Measurements from ENCODE around the gene ATN1.
"Not testable (repeated sequence)": the region's sequence is repeated elsewhere in the genome, so short reads cannot be mapped to it uniquely, and the experiment has no call there.

Gene ATN1

GRCh38 chr12:6904280-6905276 is 23.2 kb upstream of the ATN1 start, which contains the start of gene LRRC23:
LRRC23 (plus strand) TSS chr12:6904822; CDS start chr12:6905634, 812 bp downstream.
- peak; percentile 84 for FAIRE-seq
- peak; percentile 79 for DNase-seq (ENCODE audit: low spot score)

DNA sequence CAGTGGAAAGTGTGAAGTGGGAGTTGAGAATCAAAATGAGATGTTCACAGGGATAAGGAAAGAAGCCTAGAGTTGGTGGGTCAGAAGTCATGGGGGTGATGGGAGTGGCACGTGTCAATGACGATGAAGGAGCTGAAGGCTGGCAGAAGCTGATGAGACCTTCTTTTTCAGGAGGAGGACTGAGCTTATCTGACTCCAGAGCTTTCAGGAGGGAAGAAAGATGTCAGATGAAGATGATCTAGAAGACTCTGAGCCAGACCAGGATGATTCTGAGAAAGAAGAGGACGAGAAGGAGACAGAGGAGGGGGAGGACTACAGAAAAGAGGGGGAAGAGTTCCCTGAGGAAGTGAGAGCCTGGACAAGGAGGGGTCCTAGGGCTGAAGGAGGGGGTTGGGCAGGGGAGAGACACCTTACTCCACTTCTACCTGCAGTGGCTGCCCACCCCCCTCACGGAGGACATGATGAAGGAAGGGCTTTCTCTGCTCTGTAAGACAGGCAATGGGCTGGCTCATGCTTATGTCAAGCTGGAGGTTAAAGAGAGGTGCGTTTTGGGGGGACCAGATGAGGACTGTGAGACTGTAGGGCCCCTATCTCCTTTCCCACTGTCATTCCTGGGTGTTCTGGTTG is 22.2 kb upstream of the ATN1 start:
- FAIRE-seq = no peak
- DNase-seq (ENCODE audit: low spot score) = no peak

GRCh38 chr12:6908141-6908540 is 19.6 kb upstream of the ATN1 start:
- not testable (repeated sequence) for DNase-seq (ENCODE audit: low spot score); FAIRE-seq

DNA sequence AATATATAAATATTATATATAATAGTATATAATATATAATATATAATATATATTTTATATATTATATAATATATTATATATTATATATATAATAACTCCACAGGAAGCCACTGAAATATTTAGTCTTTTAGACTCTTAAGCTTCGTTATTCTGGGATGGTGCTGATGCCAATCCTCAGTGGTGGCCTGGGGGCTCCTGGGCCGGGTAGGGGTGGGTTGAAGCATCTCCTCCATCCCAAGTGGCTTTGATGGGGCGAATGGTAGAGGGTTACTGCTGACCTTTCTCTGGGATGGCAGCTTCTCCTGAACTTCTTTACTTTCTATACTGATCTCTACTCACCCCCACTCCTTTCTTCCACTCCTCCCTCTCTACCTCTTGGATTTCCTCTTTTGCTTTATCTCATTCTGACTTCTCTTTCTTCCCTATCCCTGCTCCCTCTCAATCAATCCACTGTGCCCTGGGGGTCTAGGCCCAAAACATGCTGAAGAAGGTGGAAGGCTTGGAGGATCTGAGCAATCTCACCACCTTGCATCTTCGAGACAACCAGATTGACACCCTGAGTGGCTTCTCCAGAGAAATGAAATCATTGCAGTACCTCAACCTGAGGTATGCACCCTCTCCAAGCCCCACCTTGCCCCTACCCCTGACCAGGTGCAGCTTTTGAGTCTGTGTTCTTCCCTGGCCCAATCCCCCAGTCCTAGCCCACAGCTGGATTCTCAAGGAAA is 18.2 kb upstream of the ATN1 start:
- no peak for DNase-seq (ENCODE audit: low spot score)
- FAIRE-seq = no peak

- DNase-seq (ENCODE audit: low spot score) = no peak
- no peak for FAIRE-seq
Observed at GRCh38 chr12:6912164-6912935, 15.4 kb upstream of the ATN1 start.

- no peak for FAIRE-seq
Observed at GRCh38 chr12:6914246-6914946, 13.4 kb upstream of the ATN1 start, which contains the start of gene ENO2. ENO2 (plus strand) TSS chr12:6914580; CDS start chr12:6915833, 1,253 bp downstream.

GRCh38 chr12:6914947-6915788 is 12.6 kb upstream of the ATN1 start:
- no peak for DNase-seq (ENCODE audit: low spot score)
- no peak for FAIRE-seq

More at GRCh38 chr12:6914246-6914946, 13.4 kb upstream of the ATN1 start, which contains the start of gene ENO2:
- DNase-seq (ENCODE audit: low spot score) = peak; percentile 16

- DNase-seq (ENCODE audit: low spot score) (no peak), FAIRE-seq (no peak)
Observed at GRCh38 chr12:6915789-6916285, 11.9 kb upstream of the ATN1 start.

- DNase-seq (ENCODE audit: low spot score) = no peak
- FAIRE-seq = no peak
Observed at GRCh38 chr12:6916426-6917200, 11.1 kb upstream of the ATN1 start.

GRCh38 chr12:6917491-6918231 is 10.1 kb upstream of the ATN1 start:
- FAIRE-seq (no peak), DNase-seq (ENCODE audit: low spot score) (peak; percentile 50)

GRCh38 chr12:6919588-6919987 is 8.2 kb upstream of the ATN1 start:
- FAIRE-seq (no peak), DNase-seq (ENCODE audit: low spot score) (no peak)

- no peak for DNase-seq (ENCODE audit: low spot score)
- no peak for FAIRE-seq
Observed at GRCh38 chr12:6921539-6921938, 6.2 kb upstream of the ATN1 start.

GRCh38 chr12:6921996-6922946 is 5.5 kb upstream of the ATN1 start:
- DNase-seq (ENCODE audit: low spot score) = no peak
- no peak for FAIRE-seq

- no peak for FAIRE-seq
- DNase-seq (ENCODE audit: low spot score) = no peak
Observed at GRCh38 chr12:6923003-6923732, 4.6 kb upstream of the ATN1 start.

DNA sequence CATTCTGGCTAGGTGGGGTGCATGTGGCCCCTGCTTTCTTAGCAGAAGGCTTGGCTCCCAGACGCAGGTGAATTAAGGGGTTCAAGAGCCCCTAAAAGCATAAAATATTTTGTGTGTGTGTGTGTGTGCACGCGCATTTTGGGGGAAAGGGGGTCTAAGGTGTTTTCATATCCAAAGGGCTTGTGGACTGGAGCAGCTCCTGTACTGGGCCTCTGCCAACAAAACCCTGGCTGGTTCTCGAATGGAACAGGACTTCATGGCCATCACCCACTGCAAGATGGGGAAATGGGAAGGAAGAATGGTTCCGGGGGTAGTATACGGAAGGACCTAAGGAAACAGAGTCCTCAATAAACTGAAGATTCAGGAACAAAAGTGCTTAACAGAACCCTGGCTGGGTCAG is 3.9 kb upstream of the ATN1 start:
- FAIRE-seq (no peak), DNase-seq (ENCODE audit: low spot score) (no peak)

DNA sequence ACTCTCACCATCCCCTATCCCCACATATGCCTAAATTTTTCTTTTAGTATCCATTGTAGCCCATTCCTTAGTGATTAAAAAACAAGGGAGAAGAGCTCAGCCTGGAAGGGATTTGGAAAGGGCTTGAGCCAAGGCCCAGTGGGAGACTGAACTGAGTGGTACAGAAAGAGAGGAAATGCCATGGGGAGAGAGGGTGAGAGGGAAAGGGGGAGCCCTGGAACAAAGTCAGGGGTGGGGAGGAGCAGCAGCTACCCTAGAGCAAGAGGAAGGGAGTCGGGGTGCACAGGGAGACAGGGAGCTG is 2.6 kb upstream of the ATN1 start:
- DNase-seq (ENCODE audit: low spot score) (no peak), FAIRE-seq (no peak)
